KMS-11 (cell line): ENCODE measurements around the gene RAF1.
"Not testable (repeated sequence)": the region's sequence is repeated elsewhere in the genome, so short reads cannot be mapped to it uniquely, and the experiment has no call there.

ENCODE experiments used
- H2AFZ ChIP-seq: fragments of 200-600 bp; sonication (generic); 2 replicates; pipeline ENCODE4 v1.6.1; 2016; ENCODE audit warnings: antibody characterized with exemption, mixed run types, low read depth
- H3K27ac ChIP-seq: fragments of 200-600 bp; sonication (generic); 2 replicates; pipeline ENCODE4 v1.6.1; 2016; ENCODE audit warnings: mild to moderate bottlenecking, mixed run types
- H3K27me3 ChIP-seq: fragments of 200-600 bp; sonication (generic); 2 replicates; pipeline ENCODE4 v1.6.1; 2017; ENCODE audit warnings: mild to moderate bottlenecking, low read depth, mixed run types, moderate library complexity; ENCODE audit not compliant: insufficient read depth
- H3K36me3 ChIP-seq: fragments of 200-600 bp; sonication (generic); 2 replicates; pipeline ENCODE4 v1.6.1; 2017; ENCODE audit warnings: mild to moderate bottlenecking, mixed run types; ENCODE audit not compliant: insufficient read depth
- H3K4me1 ChIP-seq: fragments of 200-600 bp; sonication (generic); 2 replicates; pipeline ENCODE4 v1.6.1; 2016; ENCODE audit warnings: mild to moderate bottlenecking, low read depth, mixed run types; ENCODE audit not compliant: poor library complexity, severe bottlenecking
- H3K4me2 ChIP-seq: fragments of 200-600 bp; sonication (generic); 2 replicates; pipeline ENCODE4 v1.7.0; 2016; ENCODE audit warnings: mild to moderate bottlenecking, mixed run types
- H3K4me3 ChIP-seq: fragments of 200-600 bp; sonication (generic); IDR thresholded peaks from 2 replicates; pipeline ENCODE4 v1.6.1; 2017; ENCODE audit warnings: low read depth, low read length, mixed read lengths; ENCODE audit not compliant: insufficient read depth
- H3K79me2 ChIP-seq: fragments of 200-600 bp; sonication (generic); 2 replicates; pipeline ENCODE4 v1.6.1; 2016; ENCODE audit warnings: low read depth, mixed run types; ENCODE audit not compliant: insufficient read depth
- H3K9ac ChIP-seq: fragments of 200-600 bp; sonication (generic); 2 replicates; pipeline ENCODE4 v1.6.1; 2016; ENCODE audit warnings: mild to moderate bottlenecking, mixed run types
- H4K20me1 ChIP-seq: fragments of 200-600 bp; sonication (generic); 2 replicates; pipeline ENCODE4 v1.6.1; 2016; ENCODE audit warnings: mild to moderate bottlenecking, mixed run types; ENCODE audit not compliant: insufficient read depth
- TF ChIP-seq, protein P1 (sequence below): fragments of 200-600 bp; sonication (generic); conservative IDR thresholded peaks from 2 replicates; pipeline ENCODE4 v1.6.1; 2017; ENCODE audit warnings: low read depth, mild to moderate bottlenecking, antibody characterized with exemption, low read length, moderate library complexity, mixed read lengths

RAF1 gene

DNA sequence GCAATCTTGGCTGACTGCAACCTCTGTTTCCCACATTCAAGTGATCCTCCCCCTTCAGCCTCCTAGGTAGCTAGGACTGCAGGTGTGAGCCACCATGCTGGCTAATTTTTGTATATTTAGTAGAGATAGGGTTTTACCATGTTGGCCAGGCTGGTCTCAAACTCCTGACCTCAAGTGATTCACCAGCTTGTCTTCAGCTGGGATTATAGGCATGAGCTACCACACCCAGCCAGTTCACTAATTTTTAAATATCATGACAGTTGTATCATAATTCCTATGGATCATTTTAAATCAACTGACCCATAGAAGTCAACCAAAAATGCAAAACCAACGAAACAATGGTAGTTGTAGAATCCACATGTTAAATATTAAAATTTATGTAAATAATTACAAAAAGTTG lies 35.1 kb downstream of the RAF1 start:
- no peak overlapping the region for H2AFZ ChIP-seq
- H4K20me1 ChIP-seq: no peaks in the 10 kb centered on the region
- TF ChIP-seq, protein P1, sequence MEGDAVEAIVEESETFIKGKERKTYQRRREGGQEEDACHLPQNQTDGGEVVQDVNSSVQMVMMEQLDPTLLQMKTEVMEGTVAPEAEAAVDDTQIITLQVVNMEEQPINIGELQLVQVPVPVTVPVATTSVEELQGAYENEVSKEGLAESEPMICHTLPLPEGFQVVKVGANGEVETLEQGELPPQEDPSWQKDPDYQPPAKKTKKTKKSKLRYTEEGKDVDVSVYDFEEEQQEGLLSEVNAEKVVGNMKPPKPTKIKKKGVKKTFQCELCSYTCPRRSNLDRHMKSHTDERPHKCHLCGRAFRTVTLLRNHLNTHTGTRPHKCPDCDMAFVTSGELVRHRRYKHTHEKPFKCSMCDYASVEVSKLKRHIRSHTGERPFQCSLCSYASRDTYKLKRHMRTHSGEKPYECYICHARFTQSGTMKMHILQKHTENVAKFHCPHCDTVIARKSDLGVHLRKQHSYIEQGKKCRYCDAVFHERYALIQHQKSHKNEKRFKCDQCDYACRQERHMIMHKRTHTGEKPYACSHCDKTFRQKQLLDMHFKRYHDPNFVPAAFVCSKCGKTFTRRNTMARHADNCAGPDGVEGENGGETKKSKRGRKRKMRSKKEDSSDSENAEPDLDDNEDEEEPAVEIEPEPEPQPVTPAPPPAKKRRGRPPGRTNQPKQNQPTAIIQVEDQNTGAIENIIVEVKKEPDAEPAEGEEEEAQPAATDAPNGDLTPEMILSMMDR: no peak
- H3K27me3 ChIP-seq: no peaks in the 10 kb centered on the region
- peaks cover 63% of the 10 kb centered on the region for H3K4me1 ChIP-seq
- no peaks in the 10 kb centered on the region for H3K36me3 ChIP-seq
- no peak overlapping the region for H3K9ac ChIP-seq
- no peak overlapping the region for H3K4me2 ChIP-seq
- no peak overlapping the region for H3K4me3 ChIP-seq
- no peak overlapping the region for H3K27ac ChIP-seq
- H3K79me2 ChIP-seq: peaks cover 89% of the 10 kb centered on the region

DNA sequence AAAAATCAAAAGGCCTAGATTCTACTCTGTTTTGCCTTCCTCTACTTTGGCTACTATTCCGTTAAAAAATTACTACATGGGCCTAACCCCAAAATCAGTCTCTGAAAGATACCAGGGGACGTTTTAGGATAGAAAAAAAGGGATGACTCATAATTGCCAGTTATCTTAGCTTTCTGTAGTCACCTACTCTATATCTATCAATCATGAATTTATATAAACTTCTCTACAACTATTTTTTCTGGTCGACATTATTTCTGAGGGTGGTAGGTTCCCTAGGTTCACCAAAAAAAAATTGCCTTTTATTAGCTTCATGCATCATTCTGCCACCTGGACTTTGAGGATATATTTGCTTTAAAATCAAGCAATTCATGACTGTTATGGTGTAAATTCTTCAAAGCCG lies 36.5 kb downstream of the RAF1 start:
- no peak overlapping the region for H3K4me2 ChIP-seq
- no peak overlapping the region for H3K4me3 ChIP-seq
- H3K27ac ChIP-seq: no peak overlapping the region
- TF ChIP-seq, protein P1: no peak
- peaks cover 75% of the 10 kb centered on the region for H3K79me2 ChIP-seq
- H3K36me3 ChIP-seq: no peaks in the 10 kb centered on the region
- H3K4me1 ChIP-seq: peaks cover 66% of the 10 kb centered on the region
- H3K9ac ChIP-seq: no peak overlapping the region
- no peaks in the 10 kb centered on the region for H4K20me1 ChIP-seq
- H3K27me3 ChIP-seq: no peaks in the 10 kb centered on the region
- H2AFZ ChIP-seq: no peak overlapping the region

DNA sequence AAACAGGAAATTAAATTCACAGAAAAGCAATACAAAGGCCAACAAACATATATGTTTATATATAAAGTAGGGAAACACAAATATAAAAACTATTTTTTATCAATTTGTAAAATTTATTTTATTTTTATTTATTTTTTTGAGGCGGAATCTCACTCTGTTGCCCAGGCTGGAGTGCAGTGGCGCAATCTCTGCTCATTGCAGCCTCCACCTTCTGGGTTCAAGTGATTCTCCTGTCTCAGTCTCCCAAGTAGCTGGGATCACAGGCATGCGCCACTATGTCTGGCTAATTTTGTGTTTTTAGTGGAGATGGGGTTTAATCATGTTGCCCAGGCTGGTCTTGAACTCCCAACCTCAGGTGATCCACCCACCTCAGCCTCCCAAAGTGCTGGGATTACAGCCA lies 39.0 kb downstream of the RAF1 start:
- H3K36me3 ChIP-seq, H3K27me3 ChIP-seq, H3K9ac ChIP-seq, H3K4me3 ChIP-seq, H4K20me1 ChIP-seq, H2AFZ ChIP-seq: not testable (repeated sequence)
- Histone ChIP-seq H3K79me2 (peaks cover 82% of the 10 kb centered on the region), H3K27ac (peak overlapping the region; percentile 24; the same call in 1 of the 2 replicates), H3K4me1 (peaks cover 86% of the 10 kb centered on the region), H3K4me2 (peak overlapping the region; percentile 36; the same call in 1 of the 2 replicates)

DNA sequence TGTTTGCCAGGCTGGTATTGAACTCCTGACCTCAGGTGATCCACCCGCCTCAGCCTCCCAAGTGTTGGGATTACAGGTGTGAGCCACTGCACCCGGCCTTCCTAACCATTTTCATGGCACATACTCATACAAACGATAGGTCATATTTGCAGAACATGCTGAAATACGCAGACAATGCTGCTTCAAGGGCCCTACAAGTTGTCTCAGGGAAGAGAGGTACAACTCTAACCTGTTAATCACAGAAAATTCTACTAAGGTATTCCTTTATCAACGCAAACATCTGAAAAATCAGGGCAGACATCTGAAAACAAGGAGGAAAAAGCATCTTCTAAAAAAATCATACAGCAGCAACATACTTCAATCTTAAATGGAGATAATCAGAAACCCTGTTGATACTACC lies 39.9 kb downstream of the RAF1 start:
- H3K36me3 ChIP-seq: no peaks in the 10 kb centered on the region
- H3K79me2 ChIP-seq: peaks cover 82% of the 10 kb centered on the region
- peaks cover 84% of the 10 kb centered on the region for H3K4me1 ChIP-seq
- H3K4me3 ChIP-seq: no peak overlapping the region
- no peak overlapping the region for H2AFZ ChIP-seq
- no peak overlapping the region for H3K27ac ChIP-seq
- no peak overlapping the region for H3K9ac ChIP-seq
- TF ChIP-seq, protein P1: no peak
- no peaks in the 10 kb centered on the region; the same call in 1 of the 2 replicates for H4K20me1 ChIP-seq
- no peak overlapping the region; the same call in 1 of the 2 replicates for H3K4me2 ChIP-seq
- no peaks in the 10 kb centered on the region for H3K27me3 ChIP-seq

DNA sequence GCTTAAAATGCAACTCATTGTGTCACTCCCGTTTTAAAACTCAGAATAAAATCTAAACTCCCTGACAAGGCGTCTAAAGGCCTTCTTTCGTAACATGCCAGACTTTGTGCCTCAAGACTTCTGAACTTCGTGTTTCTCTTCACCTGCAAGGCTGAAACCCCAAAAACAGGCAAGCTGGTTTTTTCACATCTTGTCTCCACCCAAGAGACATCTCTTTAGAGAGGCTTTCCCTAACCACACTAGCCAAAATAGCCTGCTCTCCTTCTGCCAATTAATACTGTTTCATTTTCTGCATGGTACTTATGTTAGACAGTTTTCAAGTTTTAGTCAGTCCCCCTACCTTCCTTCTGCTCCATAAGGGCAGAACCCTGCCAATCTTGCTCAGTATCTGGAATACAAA lies 41.6 kb downstream of the RAF1 start:
- Histone ChIP-seq H3K4me1 (peaks cover 75% of the 10 kb centered on the region), H3K9ac (peak overlapping the region; percentile 18; the same call in 1 of the 2 replicates), H4K20me1 (no peaks in the 10 kb centered on the region; the same call in 1 of the 2 replicates), H3K27me3 (no peaks in the 10 kb centered on the region), H3K4me3 (no peak overlapping the region), H3K36me3 (no peaks in the 10 kb centered on the region), H3K79me2 (peaks cover 78% of the 10 kb centered on the region), H3K27ac (peak overlapping the region; percentile 77), H3K4me2 (peak overlapping the region; percentile 76), H2AFZ (no peak overlapping the region)
- TF ChIP-seq, protein P1: no peak
